NOMO-1 treated with dmso at 0.1 percent for 144 hours (cell line): ENCODE measurements around the gene DECR2.

Source experiments
- DNase-seq: peaks from one replicate; lab custom pipeline; 2025; ENCODE audit not compliant: unreplicated experiment; lab: John Stamatoyannopoulos, UW

Gene DECR2

DNA sequence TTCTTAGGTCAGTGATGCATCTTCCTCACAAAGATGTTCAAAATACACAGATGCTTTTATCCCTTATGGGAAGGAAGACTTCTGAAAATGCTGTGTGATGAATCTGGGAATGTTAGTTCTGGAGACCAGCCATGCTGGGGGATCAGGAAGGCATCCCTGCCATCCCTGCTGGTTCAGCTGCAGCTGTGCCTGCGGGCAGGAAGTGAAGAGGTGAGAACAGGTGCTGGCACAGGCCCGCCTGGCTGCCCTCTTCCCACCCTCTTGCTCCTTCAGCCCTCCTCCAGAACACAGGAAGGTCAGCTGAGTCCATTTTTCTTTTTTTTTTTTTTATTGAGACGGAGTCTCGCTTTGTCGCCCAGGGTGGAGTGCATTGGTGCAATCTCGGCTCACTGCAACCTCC is 38.9 kb downstream of the DECR2 start:
- no peak for DNase-seq

- no peak for DNase-seq
Measured at GRCh38 chr16:441447-441846, 39.8 kb downstream of the DECR2 start.

DNA sequence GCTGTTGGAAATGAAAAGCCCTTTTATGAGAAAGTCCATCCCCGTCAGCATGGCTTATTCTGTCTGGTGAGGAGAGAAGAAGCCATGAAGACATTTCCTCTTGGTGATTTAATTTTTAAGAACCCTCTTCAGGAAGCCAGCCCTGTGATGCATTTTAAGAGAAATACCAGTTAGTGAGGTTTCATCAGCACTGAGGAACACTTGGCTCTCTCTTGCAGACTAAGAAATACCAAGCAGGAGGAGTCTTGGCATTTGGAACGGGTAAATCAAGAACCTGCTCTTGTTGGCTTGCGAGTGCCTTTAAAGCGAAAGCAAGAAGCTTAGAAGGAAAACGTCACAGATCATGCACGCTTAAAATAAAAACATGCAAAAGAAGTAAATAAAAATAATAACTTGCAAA is 41.3 kb downstream of the DECR2 start:
- DNase-seq: no peak

- no peak for DNase-seq
Measured at GRCh38 chr16:444027-444426, 42.3 kb downstream of the DECR2 start.

DNA sequence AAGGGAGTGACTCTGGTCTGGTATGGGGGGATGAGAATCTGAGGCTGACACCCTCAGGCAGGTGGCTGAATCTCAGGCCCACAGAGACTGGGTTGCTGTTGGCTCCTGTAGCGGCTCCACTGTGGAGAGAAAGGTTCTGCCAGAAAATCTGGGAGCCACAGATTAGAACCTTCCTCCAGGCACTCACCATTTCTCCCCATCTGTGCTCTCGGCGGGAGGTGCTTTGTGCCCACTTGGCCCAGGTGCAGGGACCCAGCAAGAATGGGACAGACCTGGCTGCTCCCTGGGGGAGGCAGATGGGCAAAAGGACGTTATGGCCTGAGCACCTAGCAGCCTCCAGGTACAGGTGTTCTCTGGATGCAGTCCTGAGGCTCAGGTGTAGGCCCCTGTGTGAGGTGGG is 43.9 kb downstream of the DECR2 start:
- DNase-seq: no peak

DNA sequence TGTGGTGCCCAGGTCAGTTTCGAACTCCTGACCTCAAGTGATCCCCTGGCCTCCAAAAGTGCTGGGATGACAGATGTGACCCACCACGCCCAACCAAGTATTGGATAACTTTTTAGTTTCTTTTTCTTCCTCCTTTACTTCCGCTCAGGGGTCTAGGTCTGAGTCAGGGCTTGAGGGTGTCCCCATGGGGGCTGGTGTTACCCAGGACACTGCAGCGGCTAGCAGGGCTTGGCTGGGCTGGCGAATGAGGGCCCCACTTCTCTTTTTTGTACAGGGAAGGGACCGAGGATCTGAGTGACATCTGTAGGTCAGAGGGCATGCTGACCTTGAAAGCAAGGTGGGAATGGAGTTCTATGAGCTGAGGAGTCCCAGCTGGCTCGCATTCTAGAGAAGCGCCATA is 48.7 kb downstream of the DECR2 start:
- DNase-seq: no peak

DNA sequence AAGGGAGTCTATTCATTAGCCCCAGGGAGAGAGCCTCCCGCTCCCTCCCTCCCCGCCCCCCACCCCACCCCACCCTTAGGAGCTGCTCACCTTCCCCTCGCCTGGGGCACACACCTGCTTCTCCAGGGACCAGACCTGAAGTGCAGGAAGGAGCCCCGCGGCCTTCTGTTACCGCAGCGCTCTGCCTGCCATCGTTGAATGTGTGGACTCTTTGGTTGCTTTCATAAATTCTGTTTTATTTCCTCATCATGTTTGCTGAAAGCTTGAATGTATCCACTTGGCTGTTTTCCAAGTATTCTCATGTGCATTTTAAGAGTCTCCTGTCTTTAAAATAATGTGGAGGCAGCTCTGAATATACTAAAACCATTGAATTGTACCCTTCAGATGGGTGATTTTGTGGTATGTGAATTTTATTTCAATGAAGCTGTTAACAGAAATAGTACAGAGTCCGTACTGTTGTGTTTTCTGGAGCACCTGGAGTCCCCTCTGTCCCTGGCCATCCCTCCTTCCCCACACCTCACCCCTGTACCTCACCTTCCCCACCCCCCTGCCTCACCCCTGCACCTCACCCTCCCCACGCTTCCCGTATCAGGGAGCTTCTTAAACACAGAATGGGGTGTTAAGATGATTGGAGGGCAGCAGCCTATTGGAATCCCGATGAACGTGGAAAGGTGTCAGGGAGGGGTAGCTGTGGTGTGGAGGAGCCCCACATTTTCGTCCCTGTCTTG is 49.3 kb downstream of the DECR2 start:
- DNase-seq: no peak

DNA sequence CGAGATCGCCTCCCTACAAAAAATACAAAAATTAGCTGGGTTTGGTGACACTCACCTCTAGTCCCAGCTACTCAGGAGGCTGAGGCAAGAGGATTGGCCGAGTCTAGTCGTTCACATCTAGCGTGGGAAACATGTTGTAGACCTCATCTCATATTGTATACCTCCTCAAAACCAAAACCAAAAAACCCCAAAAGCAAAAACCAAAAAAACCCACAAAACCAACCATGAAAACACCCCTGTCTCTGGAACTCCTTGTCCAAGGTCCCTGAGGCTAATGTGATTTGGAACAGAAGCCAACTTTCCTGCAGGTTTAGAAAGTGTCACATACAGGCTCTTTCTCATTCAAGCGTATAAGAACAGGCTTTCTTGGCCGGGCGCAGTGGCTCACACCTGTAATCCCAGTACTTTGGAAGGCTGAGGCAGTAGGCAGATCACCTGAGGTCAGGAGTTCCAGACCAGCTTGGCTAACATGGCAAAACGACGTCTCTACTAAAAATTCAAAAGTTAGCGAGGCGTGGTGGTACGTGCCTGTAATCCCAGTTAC is 52.8 kb downstream of the DECR2 start:
- DNase-seq: no peak

- DNase-seq: no peak
Measured at GRCh38 chr16:455453-455852, 53.8 kb downstream of the DECR2 start.

DNA sequence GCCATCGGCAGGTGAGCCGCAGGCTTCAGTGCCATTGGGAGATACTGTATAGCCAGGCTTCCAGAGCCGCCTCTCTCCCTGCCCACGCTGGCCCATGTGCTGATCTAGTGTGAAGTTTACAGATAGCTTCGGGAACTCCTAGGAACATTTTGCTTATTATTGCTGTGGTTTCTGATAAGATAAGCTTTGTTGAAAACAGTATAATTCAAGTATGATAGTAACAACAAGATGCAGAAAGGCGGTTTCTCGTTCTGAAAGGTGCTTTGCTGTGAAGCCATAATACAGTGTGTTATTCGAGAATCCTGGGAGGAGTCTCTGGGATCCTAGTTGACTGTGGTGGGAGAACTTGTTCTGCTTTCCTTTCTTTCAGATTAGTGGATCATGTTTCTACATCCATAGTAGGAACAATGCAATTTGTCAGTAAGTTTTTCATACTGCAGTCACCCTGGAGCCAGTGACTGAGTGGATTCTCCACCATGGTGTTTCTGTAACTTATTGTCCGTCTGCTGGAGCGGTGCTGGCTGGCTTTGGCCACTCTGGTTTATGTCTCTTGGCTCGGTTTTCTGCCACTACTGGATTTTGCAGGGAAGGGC is 55.3 kb downstream of the DECR2 start:
- DNase-seq: no peak

DNA sequence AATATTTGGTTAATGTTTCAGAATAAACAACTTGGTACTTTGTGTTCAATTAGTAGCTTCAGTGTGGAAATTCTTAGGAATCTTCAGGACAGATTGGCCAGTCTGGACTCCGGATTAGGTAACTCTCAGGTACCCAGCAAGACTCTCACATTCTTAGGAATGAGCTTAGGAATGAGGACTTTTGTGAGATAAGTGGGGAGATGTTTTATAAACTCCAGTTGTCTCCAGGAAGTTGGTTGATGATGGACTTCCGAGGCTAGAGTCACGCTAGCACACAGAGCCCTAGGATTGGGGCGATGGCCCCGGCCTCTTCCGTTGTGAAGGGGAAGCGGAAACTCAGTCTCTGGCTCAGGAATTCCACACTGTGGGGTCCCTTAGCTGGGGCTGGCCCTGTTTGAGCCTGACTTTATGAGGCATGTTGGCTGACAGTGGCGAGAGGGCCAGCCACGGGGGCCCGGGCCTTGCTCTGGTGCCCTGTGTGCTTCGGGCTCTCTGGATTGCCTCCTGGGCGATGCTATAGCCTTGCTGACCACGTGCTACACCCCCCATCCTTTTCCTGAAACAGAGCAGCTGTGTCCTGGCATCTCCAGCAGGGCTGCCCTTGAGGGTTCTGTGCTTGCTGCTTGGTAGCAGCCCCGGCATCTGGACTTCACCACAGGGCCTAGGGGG is 56.2 kb downstream of the DECR2 start:
- DNase-seq: no peak

DNA sequence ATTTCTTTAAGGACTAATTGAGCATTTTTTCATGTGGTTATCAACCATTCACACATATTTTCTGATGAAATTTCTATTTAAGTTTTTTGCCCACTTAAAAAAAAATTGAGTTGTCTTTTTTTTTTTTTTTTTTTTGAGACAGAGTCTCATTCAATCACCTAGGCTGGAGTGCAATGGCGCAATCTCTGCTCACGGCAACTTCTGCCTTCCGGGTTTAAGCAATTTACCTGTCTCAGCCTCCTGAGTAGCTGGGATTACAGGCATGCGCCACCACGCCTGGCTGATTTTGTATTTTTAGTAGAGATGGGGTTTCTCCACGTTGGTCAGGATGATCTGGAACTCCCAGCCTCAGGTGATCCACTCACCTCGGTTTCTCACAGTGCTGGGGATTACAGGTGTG is 58.1 kb downstream of the DECR2 start:
- no peak for DNase-seq

- DNase-seq: no peak
Measured at GRCh38 chr16:460787-461186, 59.1 kb downstream of the DECR2 start.
